ENCODE data around the gene MPP3. TPM values are rescaled to one million over a fixed set of nuclear protein-coding genes. Genes with fewer than 3 reads are reported as not detected.

The MPP3 gene
- total and polyA plus RNA-seq, 10 of the 15 experiments (the other 5 are each of a cell fraction or from before 2014, with no cell fraction given) = not detected

DNA sequence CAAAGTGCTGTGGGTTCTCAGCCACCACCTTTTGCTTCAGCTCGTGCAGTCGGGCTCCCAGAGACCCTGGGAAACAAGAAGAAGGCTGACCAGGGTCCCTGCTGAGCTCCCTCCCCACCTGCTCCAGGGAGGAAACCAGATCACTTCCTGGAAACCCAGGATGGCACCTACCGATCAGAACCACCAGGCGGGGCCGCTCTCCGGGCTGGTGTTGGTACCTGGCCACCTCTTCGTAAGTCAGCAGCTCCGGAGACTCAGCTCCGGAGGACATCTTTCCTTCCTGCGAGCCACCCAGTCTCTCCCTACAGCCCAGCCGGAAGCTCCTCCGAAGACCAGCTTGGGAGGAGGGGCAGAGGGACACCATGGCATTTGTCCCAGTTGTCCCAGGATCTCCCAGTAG lies 18.9 kb downstream of the MPP3 start:
- Histone ChIP-seq H3K4me1 (ENCODE audit: control insufficient read depth, insufficient read depth, low read length) (no peaks in the 10 kb centered on the region), H2AFZ (ENCODE audit: control insufficient read depth, low read depth, low read length) (no peak overlapping the region), H3K9me3 (replicated peaks; ENCODE audit: control insufficient read depth, insufficient read depth, low read length) (no peaks in the 10 kb centered on the region), H3K27me3 (replicated peaks in 1 of 2; ENCODE audit: control insufficient read depth in 2 of 2, insufficient read depth in 2 of 2, low read length in 1 of 2) (peaks cover 2 to 3% of the 10 kb centered on the region in 2 experiments), H3K4me2 (ENCODE audit: control insufficient read depth, insufficient read depth) (no peak overlapping the region), H3K79me2 (ENCODE audit: control insufficient read depth, insufficient read depth, low read length) (no peaks in the 10 kb centered on the region), H4K20me1 (ENCODE audit: control insufficient read depth, insufficient read depth) (no peaks in the 10 kb centered on the region), H3K27ac (ENCODE audit: control insufficient read depth, insufficient read depth) (no peak overlapping the region), H3K4me3 (no peak overlapping the region), H3K36me3 (ENCODE audit: control insufficient read depth in 2 of 2, insufficient read depth in 2 of 2, low read length in 1 of 2) (no peaks in the 10 kb centered on the region), H3K9ac (ENCODE audit: control insufficient read depth, insufficient read depth, low read length) (no peak overlapping the region)
- TF ChIP-seq, protein P1, sequence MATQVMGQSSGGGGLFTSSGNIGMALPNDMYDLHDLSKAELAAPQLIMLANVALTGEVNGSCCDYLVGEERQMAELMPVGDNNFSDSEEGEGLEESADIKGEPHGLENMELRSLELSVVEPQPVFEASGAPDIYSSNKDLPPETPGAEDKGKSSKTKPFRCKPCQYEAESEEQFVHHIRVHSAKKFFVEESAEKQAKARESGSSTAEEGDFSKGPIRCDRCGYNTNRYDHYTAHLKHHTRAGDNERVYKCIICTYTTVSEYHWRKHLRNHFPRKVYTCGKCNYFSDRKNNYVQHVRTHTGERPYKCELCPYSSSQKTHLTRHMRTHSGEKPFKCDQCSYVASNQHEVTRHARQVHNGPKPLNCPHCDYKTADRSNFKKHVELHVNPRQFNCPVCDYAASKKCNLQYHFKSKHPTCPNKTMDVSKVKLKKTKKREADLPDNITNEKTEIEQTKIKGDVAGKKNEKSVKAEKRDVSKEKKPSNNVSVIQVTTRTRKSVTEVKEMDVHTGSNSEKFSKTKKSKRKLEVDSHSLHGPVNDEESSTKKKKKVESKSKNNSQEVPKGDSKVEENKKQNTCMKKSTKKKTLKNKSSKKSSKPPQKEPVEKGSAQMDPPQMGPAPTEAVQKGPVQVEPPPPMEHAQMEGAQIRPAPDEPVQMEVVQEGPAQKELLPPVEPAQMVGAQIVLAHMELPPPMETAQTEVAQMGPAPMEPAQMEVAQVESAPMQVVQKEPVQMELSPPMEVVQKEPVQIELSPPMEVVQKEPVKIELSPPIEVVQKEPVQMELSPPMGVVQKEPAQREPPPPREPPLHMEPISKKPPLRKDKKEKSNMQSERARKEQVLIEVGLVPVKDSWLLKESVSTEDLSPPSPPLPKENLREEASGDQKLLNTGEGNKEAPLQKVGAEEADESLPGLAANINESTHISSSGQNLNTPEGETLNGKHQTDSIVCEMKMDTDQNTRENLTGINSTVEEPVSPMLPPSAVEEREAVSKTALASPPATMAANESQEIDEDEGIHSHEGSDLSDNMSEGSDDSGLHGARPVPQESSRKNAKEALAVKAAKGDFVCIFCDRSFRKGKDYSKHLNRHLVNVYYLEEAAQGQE (IDR thresholded peaks at IDR 0.05; ENCODE audit: low read depth, low read length) = no peak
- TF ChIP-seq ZNF274 (IDR thresholded peaks at IDR 0.05; ENCODE audit: insufficient read depth, insufficient read length) (no peak), SP1 (IDR thresholded peaks at IDR 0.05; ENCODE audit: low read depth, low read length) (no peak), MEF2B (IDR thresholded peaks at IDR 0.05; ENCODE audit: partially characterized antibody, poor library complexity, severe bottlenecking) (no peak), RB1 (IDR thresholded peaks at IDR 0.05; ENCODE audit: borderline replicate concordance) (no peak), FOXK2 (IDR thresholded peaks at IDR 0.05) (no peak), ATF7 (IDR thresholded peaks at IDR 0.05; ENCODE audit: low read depth) (no peak), GATAD2B (conservative IDR thresholded peaks at IDR 0.05; ENCODE audit: low read depth) (no peak)
- ChIA-PET RAD21 (ENCODE audit: unreplicated experiment) (no interaction called here), SMC1A (ENCODE audit: uncharacterized antibody, unreplicated experiment) (no interaction called here), POLR2A (no interaction called here), CTCF (interaction anchor here (0.6 kb wide), 1 partner anchor 82 kb away, joined by 4 read pairs; no protein-coding TSS in a partner anchor)
- no peak for ATAC-seq
- no TSS peak for BruUV-seq (replicated peaks)
- no peak for DNase-seq (ENCODE audit: low read depth, low spot score)
- FAIRE-seq = no peak
- in situ Hi-C loops (cut with MboI) (no loop called here), intact Hi-C loops (cut with micrococcal nuclease; ENCODE audit: unreplicated experiment) (no loop called here)
- WGBS (ENCODE audit: insufficient coverage, insufficient replicate concordance, low lambda C conversion rate, missing lambda C conversion rate) = 48% methylated on average over 12 of the region's 12 CpGs

Measured in GM12878 (cell line).